GM12874 (cell line): ENCODE measurements around the gene OTOF.

Source experiments
- TF ChIP-seq, protein P1 (sequence below): IDR thresholded peaks from 2 replicates; pipeline ENCODE4 v1.5.1; 2011; ENCODE audit warnings: low read depth, mild to moderate bottlenecking, control low read depth, low read length, moderate library complexity; ENCODE audit not compliant: insufficient read depth

OTOF gene

DNA sequence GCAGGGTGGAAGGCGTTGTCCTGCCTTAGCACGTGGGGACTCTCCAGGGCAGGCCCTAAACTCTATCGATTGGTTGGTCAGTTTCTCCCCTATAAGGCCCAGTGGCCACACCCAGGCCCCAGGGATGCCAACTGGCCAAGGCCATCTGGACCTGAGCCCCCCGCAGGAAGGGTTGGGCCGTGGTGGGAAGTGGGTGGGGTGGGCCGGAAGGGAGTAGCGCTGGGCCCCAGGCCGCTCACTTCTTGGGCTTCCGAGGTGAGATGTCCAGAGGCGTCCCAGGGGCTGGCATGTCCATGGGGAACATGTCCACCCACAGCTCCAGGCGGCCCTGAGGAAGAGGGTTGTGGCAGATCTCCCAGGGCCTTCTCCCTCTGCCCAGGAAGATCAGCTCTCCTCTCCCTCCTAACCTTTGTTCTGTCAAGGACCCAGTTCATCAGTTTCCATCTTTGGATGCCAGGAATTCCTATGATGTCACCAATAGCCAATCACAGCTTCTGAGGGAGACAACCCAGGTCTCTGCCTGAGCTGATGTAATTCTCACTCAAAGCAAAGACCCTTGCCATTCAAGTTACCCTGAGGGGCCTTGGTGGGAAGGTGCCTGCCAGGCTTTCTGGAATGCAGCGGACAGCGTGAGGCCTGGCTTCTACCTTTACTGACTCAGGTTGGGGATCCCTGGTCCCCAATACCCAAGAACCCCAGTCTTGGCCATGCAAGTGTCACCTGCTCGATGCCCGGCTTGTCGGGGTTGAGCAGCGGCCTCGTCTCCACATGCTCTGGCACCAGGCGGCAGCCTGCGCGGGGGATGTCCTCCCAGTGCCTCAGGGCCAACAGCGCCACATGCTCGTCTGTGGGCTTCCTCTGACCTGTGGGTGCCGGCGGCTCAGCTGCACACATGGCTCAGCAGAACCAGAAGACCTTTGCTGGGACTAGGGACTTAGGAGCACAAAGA, 14.4 kb downstream of the OTOF start:
- TF ChIP-seq, protein P1, sequence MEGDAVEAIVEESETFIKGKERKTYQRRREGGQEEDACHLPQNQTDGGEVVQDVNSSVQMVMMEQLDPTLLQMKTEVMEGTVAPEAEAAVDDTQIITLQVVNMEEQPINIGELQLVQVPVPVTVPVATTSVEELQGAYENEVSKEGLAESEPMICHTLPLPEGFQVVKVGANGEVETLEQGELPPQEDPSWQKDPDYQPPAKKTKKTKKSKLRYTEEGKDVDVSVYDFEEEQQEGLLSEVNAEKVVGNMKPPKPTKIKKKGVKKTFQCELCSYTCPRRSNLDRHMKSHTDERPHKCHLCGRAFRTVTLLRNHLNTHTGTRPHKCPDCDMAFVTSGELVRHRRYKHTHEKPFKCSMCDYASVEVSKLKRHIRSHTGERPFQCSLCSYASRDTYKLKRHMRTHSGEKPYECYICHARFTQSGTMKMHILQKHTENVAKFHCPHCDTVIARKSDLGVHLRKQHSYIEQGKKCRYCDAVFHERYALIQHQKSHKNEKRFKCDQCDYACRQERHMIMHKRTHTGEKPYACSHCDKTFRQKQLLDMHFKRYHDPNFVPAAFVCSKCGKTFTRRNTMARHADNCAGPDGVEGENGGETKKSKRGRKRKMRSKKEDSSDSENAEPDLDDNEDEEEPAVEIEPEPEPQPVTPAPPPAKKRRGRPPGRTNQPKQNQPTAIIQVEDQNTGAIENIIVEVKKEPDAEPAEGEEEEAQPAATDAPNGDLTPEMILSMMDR = no peak

GRCh38 chr2:26462511-26463243, 15.2 kb downstream of the OTOF start:
- TF ChIP-seq, protein P1 = peak; percentile 65

DNA sequence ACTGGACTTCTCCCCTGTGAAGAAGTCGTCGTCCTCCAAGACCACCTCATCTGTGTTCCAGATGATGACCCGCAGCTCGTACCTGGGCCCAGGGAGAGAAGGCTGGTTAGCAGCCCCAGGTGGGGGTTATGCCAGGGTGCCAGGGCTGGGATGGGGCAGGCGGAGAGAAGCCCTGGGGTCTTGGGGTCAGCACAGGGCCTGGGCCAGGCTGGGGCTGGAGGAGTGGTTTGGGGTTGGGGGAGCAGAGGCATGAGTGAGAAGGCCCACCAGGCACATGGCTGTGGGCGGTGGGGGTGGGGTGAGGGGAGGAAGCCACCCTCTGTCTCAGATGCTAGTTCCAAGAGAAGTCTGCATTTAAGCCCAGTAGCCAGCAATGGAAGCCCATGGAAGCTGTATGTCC, 15.8 kb downstream of the OTOF start:
- TF ChIP-seq, protein P1 = no peak

DNA sequence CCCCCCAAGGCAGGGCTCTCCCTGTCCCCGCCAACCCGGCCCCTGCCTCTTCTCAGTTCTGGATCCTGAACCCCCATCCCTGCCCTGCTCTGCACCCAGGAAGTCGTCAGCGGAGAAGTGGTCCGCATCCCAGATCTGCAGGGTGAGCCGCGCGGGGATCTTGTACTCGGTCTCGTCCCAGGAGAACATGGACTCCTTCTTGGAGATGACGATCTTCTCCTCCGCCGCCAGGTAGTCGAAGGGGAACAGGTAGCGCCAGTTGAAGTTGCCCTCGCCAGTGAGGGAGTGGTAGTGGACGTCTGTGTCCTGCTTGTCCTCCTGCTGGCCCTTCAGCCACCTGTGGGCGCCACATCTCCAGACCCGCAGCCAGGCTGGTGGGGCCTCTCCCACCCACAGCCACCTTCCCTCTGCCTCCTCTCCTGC, 16.3 kb downstream of the OTOF start:
- TF ChIP-seq, protein P1 = no peak

- TF ChIP-seq, protein P1 = no peak
Measured at GRCh38 chr2:26460613-26461031, 17.3 kb downstream of the OTOF start.

- TF ChIP-seq, protein P1 = no peak
Measured at GRCh38 chr2:26459991-26460612, 17.8 kb downstream of the OTOF start.

DNA sequence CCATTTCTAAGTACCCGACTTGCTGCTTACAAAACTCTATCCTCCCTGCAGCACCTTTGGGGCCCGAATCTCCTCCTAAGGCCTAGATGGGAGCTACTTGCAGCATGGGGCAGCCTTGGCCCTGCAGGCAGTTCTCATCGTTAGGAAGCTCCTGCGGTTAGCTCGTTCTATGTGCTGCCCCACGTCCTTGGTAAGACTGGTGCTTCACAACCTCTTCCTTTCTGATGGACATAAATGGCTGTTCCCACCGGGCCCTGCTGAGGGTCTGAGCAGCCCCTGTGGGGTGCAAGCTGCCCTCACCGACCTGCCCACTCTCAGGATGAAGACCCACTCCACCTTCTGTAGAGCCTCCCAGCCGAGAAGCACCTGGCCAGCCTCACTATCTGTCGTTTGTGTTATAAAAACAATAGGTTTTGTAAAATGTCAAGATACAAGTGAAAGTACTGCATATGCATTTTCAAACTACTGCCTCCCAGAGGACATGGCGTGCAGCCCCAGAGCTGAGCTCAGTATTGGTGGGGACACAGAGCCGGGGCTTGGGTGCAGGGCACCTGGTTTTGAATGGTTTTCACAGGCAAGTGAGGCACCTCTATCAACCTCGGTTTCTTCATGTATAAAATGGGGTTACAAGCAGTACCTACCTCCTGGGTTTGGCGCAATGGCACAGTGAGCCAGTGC, 19.4 kb downstream of the OTOF start:
- TF ChIP-seq, protein P1 = no peak
